ENCODE data around the gene PRELID1.
A peak's percentile ranks its signal among the peaks of the same experiment; 100 is the strongest.

The PRELID1 gene

GRCh38 chr5:177325868-177326381, 22.3 kb downstream of the PRELID1 start:
- Histone ChIP-seq H3K27me3 (ENCODE audit: insufficient read depth, insufficient read length) (no peaks in the 10 kb centered on the region), H3K9me3 (ENCODE audit: insufficient read depth, low read length) (no peaks in the 10 kb centered on the region), H3K4me1 (ENCODE audit: insufficient read depth, insufficient read length) (no peaks in the 10 kb centered on the region), H3K36me3 (ENCODE audit: insufficient read depth, insufficient read length, low read length) (peaks cover 25% of the 10 kb centered on the region), H3K9ac (ENCODE audit: insufficient read length, low read depth) (no peak overlapping the region), H3K4me3 (ENCODE audit: insufficient read length, low read depth) (no peak overlapping the region)
- DNase-seq (ENCODE audit: low read depth, low spot score), result no peak
- no peak for TF ChIP-seq ZNF274 (IDR thresholded peaks at IDR 0.05; ENCODE audit: low read depth, low read length)

GRCh38 chr5:177327539-177328522, 24.2 kb downstream of the PRELID1 start:
- H3K27me3 ChIP-seq (ENCODE audit: insufficient read depth, insufficient read length), result no peaks in the 10 kb centered on the region
- no peak overlapping the region for H3K9ac ChIP-seq (ENCODE audit: insufficient read length, low read depth)
- no peak for DNase-seq (ENCODE audit: low read depth, low spot score)
- TF ChIP-seq YY1 (IDR thresholded peaks at IDR 0.05; ENCODE audit: insufficient read depth, insufficient read length), result no peak
- TF ChIP-seq SUZ12 (IDR thresholded peaks at IDR 0.05; ENCODE audit: extremely low read depth, insufficient read depth, insufficient read length), result no peak
- no peak overlapping the region for H3K4me3 ChIP-seq (ENCODE audit: insufficient read length, low read depth)
- no peaks in the 10 kb centered on the region for H3K4me1 ChIP-seq (ENCODE audit: insufficient read depth, insufficient read length)
- no peaks in the 10 kb centered on the region for H3K9me3 ChIP-seq (ENCODE audit: insufficient read depth, low read length)
- peaks cover 42% of the 10 kb centered on the region for H3K36me3 ChIP-seq (ENCODE audit: insufficient read depth, insufficient read length, low read length)

- no peaks in the 10 kb centered on the region for H3K27me3 ChIP-seq (ENCODE audit: insufficient read depth, insufficient read length)
- H3K9me3 ChIP-seq (ENCODE audit: insufficient read depth, low read length), result no peaks in the 10 kb centered on the region
- no peak for DNase-seq (ENCODE audit: low read depth, low spot score)
- H3K36me3 ChIP-seq (ENCODE audit: insufficient read depth, insufficient read length, low read length), result peaks cover 50% of the 10 kb centered on the region
- H3K4me1 ChIP-seq (ENCODE audit: insufficient read depth, insufficient read length), result no peaks in the 10 kb centered on the region
- TF ChIP-seq YY1 (IDR thresholded peaks at IDR 0.05; ENCODE audit: insufficient read depth, insufficient read length) (no peak), SUZ12 (IDR thresholded peaks at IDR 0.05; ENCODE audit: extremely low read depth, insufficient read depth, insufficient read length) (no peak), ZNF274 (IDR thresholded peaks at IDR 0.05; ENCODE audit: low read depth, low read length) (no peak)
- H3K4me3 ChIP-seq (ENCODE audit: insufficient read length, low read depth), result no peak overlapping the region
- H3K9ac ChIP-seq (ENCODE audit: insufficient read length, low read depth), result no peak overlapping the region
These were observed 25.1 kb downstream of the PRELID1 start for GRCh38 chr5:177328545-177329231.

GRCh38 chr5:177329883-177330282, 26.3 kb downstream of the PRELID1 start:
- Histone ChIP-seq H3K4me1 (ENCODE audit: insufficient read depth, insufficient read length) (no peaks in the 10 kb centered on the region), H3K9me3 (ENCODE audit: insufficient read depth, low read length) (no peaks in the 10 kb centered on the region), H3K36me3 (ENCODE audit: insufficient read depth, insufficient read length, low read length) (peaks cover 56% of the 10 kb centered on the region), H3K27me3 (ENCODE audit: insufficient read depth, insufficient read length) (no peaks in the 10 kb centered on the region), H3K9ac (ENCODE audit: insufficient read length, low read depth) (no peak overlapping the region), H3K4me3 (ENCODE audit: insufficient read length, low read depth) (no peak overlapping the region)
- TF ChIP-seq YY1 (IDR thresholded peaks at IDR 0.05; ENCODE audit: insufficient read depth, insufficient read length), result no peak
- TF ChIP-seq ZNF274 (IDR thresholded peaks at IDR 0.05; ENCODE audit: low read depth, low read length), result no peak
- no peak for TF ChIP-seq SUZ12 (IDR thresholded peaks at IDR 0.05; ENCODE audit: extremely low read depth, insufficient read depth, insufficient read length)
- DNase-seq (ENCODE audit: low read depth, low spot score), result no peak

GRCh38 chr5:177330991-177331842, 27.6 kb downstream of the PRELID1 start:
- no peak for TF ChIP-seq ZNF274 (IDR thresholded peaks at IDR 0.05; ENCODE audit: low read depth, low read length)
- TF ChIP-seq SUZ12 (IDR thresholded peaks at IDR 0.05; ENCODE audit: extremely low read depth, insufficient read depth, insufficient read length), result no peak
- no peak for TF ChIP-seq YY1 (IDR thresholded peaks at IDR 0.05; ENCODE audit: insufficient read depth, insufficient read length)
- Histone ChIP-seq H3K4me1 (ENCODE audit: insufficient read depth, insufficient read length) (no peaks in the 10 kb centered on the region), H3K4me3 (ENCODE audit: insufficient read length, low read depth) (no peak overlapping the region), H3K27me3 (ENCODE audit: insufficient read depth, insufficient read length) (no peaks in the 10 kb centered on the region), H3K9me3 (ENCODE audit: insufficient read depth, low read length) (no peaks in the 10 kb centered on the region), H3K36me3 (ENCODE audit: insufficient read depth, insufficient read length, low read length) (peaks cover 69% of the 10 kb centered on the region), H3K9ac (ENCODE audit: insufficient read length, low read depth) (no peak overlapping the region)
- DNase-seq (ENCODE audit: low read depth, low spot score), result no peak

GRCh38 chr5:177332031-177332895, 28.7 kb downstream of the PRELID1 start:
- Histone ChIP-seq H3K4me3 (ENCODE audit: insufficient read length, low read depth) (no peak overlapping the region), H3K27me3 (ENCODE audit: insufficient read depth, insufficient read length) (no peaks in the 10 kb centered on the region), H3K36me3 (ENCODE audit: insufficient read depth, insufficient read length, low read length) (peaks cover 80% of the 10 kb centered on the region), H3K9ac (ENCODE audit: insufficient read length, low read depth) (peak overlapping the region; percentile 56), H3K4me1 (ENCODE audit: insufficient read depth, insufficient read length) (peaks cover 3% of the 10 kb centered on the region), H3K9me3 (ENCODE audit: insufficient read depth, low read length) (no peaks in the 10 kb centered on the region)
- TF ChIP-seq SUZ12 (IDR thresholded peaks at IDR 0.05; ENCODE audit: extremely low read depth, insufficient read depth, insufficient read length) (no peak), YY1 (IDR thresholded peaks at IDR 0.05; ENCODE audit: insufficient read depth, insufficient read length) (no peak), ZNF274 (IDR thresholded peaks at IDR 0.05; ENCODE audit: low read depth, low read length) (no peak)
- DNase-seq (ENCODE audit: low read depth, low spot score), result no peak

Data from NT2/D1 (cell line).